NB4 (cell line): Measurements from ENCODE around the gene AUTS2.

ENCODE experiments used
- DNase-seq: peaks from one replicate; pipeline ENCODE4 v3.0.0; 2010; ENCODE audit warnings: low read depth
- H3K4me3 ChIP-seq: one replicate; pipeline ENCODE4 v1.5.1; 2011; ENCODE audit warnings: mild to moderate bottlenecking, low read depth, low read length, moderate library complexity
- CTCF ChIP-seq: IDR thresholded peaks from one replicate; pipeline ENCODE4 v1.5.1; 2012; ENCODE audit warnings: low read depth, low read length
- MAX ChIP-seq: IDR thresholded peaks from 2 replicates; pipeline ENCODE4 v1.6.1; 2011; ENCODE audit warnings: low read depth, low read length
- MYC ChIP-seq: IDR thresholded peaks from 2 replicates; pipeline ENCODE4 v1.6.1; 2011; ENCODE audit warnings: low read depth, low read length
- POLR2A ChIP-seq: IDR thresholded peaks from 2 replicates; pipeline ENCODE4 v1.6.1; 2011; ENCODE audit warnings: mild to moderate bottlenecking; ENCODE audit not compliant: insufficient read length; ENCODE audit errors: extremely low read depth

The AUTS2 gene

GRCh38 chr7:70097645-70098044 is 499.4 kb downstream of the AUTS2 start:
- TF ChIP-seq POLR2A (no peak), MYC (no peak), MAX (no peak), CTCF (no peak)
- DNase-seq, result no peak
- H3K4me3 ChIP-seq, result no peak overlapping the region

GRCh38 chr7:70098133-70098561 is 499.9 kb downstream of the AUTS2 start:
- TF ChIP-seq MAX (no peak), CTCF (no peak), MYC (no peak), POLR2A (no peak)
- H3K4me3 ChIP-seq, result no peak overlapping the region
- peak; percentile 6 for DNase-seq

GRCh38 chr7:70098905-70099672 is 500.8 kb downstream of the AUTS2 start:
- TF ChIP-seq MYC (no peak), POLR2A (no peak), MAX (no peak), CTCF (no peak)
- no peak overlapping the region for H3K4me3 ChIP-seq
- DNase-seq, result no peak

- H3K4me3 ChIP-seq, result no peak overlapping the region
- DNase-seq, result no peak
- TF ChIP-seq MYC (no peak), POLR2A (no peak), CTCF (no peak), MAX (no peak)
Measured at GRCh38 chr7:70104243-70104642, 506.0 kb downstream of the AUTS2 start.

GRCh38 chr7:70113078-70113477 is 514.8 kb downstream of the AUTS2 start:
- no peak for DNase-seq
- no peak overlapping the region for H3K4me3 ChIP-seq
- TF ChIP-seq POLR2A, result no peak
- TF ChIP-seq MYC, result no peak
- TF ChIP-seq MAX, result no peak
- no peak for TF ChIP-seq CTCF
